Hepatocyte (in vitro differentiated cells): ENCODE measurements around the gene SORCS2. TPM values are rescaled to one million over a fixed set of nuclear protein-coding genes. Genes with fewer than 3 reads are reported as not detected.

Source experiments
- DNase-seq: peaks from one replicate; pipeline ENCODE4 v3.0.0-alpha.2; 2016; ENCODE audit warnings: low spot score
- H2AFZ ChIP-seq: fragments of 200-600 bp; sonication (generic); 2 replicates; pipeline ENCODE4 v1.6.0; 2016; ENCODE audit warnings: antibody characterized with exemption, mild to moderate bottlenecking
- H3K27ac ChIP-seq: fragments of 200-600 bp; sonication (generic); 2 replicates; pipeline ENCODE4 v1.5.1; 2016; ENCODE audit warnings: mild to moderate bottlenecking
- H3K27me3 ChIP-seq: fragments of 200-600 bp; sonication (generic); 2 replicates; pipeline ENCODE4 v1.6.1; 2016
- H3K36me3 ChIP-seq: fragments of 200-600 bp; sonication (generic); replicated peaks from 2 replicates; pipeline ENCODE4 v1.5.1; 2016; ENCODE audit warnings: low read depth; ENCODE audit not compliant: insufficient read depth
- H3K4me1 ChIP-seq: fragments of 200-600 bp; sonication (generic); 2 replicates; pipeline ENCODE4 v1.5.1; 2016; ENCODE audit warnings: mild to moderate bottlenecking, moderate library complexity; ENCODE audit not compliant: insufficient read depth
- H3K4me2 ChIP-seq: fragments of 200-600 bp; sonication (generic); 2 replicates; pipeline ENCODE4 v1.6.0; 2016
- H3K4me3 ChIP-seq: fragments of 200-600 bp; sonication (generic); 2 replicates; pipeline ENCODE4 v1.5.1; 2016; ENCODE audit warnings: mild to moderate bottlenecking
- H3K79me2 ChIP-seq: fragments of 200-600 bp; sonication (generic); 2 replicates; pipeline ENCODE4 v1.6.0; 2017; ENCODE audit warnings: mild to moderate bottlenecking
- H3K9me2 ChIP-seq: fragments of 200-600 bp; sonication (generic); replicated peaks from 2 replicates; pipeline ENCODE4 v1.6.0; 2017; ENCODE audit warnings: mild to moderate bottlenecking; ENCODE audit not compliant: insufficient read depth
- H3K9me3 ChIP-seq: fragments of 200-600 bp; sonication (generic); 2 replicates; pipeline ENCODE4 v1.5.1; 2016; ENCODE audit warnings: low read depth, mild to moderate bottlenecking
- H4K20me1 ChIP-seq: fragments of 200-600 bp; sonication (generic); 2 replicates; pipeline ENCODE4 v1.6.0; 2016; ENCODE audit warnings: mild to moderate bottlenecking; ENCODE audit not compliant: insufficient read depth, poor library complexity, severe bottlenecking
- EZH2 ChIP-seq: fragments of 200-600 bp; sonication (generic); IDR thresholded peaks from 2 replicates; pipeline ENCODE4 v1.6.1; 2016; ENCODE audit warnings: antibody characterized with exemption, mild to moderate bottlenecking, borderline replicate concordance
- EZH2phosphoT487 ChIP-seq: fragments of 200-600 bp; sonication (generic); IDR thresholded peaks from one replicate; pipeline ENCODE4 v1.6.1; 2018; ENCODE audit warnings: antibody characterized with exemption, mild to moderate bottlenecking, low read depth, moderate library complexity; ENCODE audit not compliant: unreplicated experiment, severe bottlenecking
- WGBS: methylation state at CpG from one replicate; pipeline ENCODE4 v1.1.6; 2016; ENCODE audit warnings: low lambda C conversion rate; ENCODE audit errors: missing lambda C conversion rate; 5-methylcytosine and 5-hydroxymethylcytosine counted together
- polyA plus RNA-seq: library from polyadenylated mRNA; unstranded; fragments of >200 nt; fragmentation: Nextera tagmentation; extraction: Ambion mirVana; gene quantifications from 2 replicates; pipeline ENCODE4 v1.2.1, GENCODE V29; 2016
- total RNA-seq: library from RNA; depleted of rRNA; stranded (reverse); fragments of >200 nt; gene quantifications from 2 replicates; pipeline ENCODE4 v1.2.3, GENCODE V29; 2014
- TF ChIP-seq, protein P1 (sequence below): fragments of 200-600 bp; sonication (generic); IDR thresholded peaks from 2 replicates; pipeline ENCODE4 v1.5.1; 2016; ENCODE audit warnings: antibody characterized with exemption, mild to moderate bottlenecking; ENCODE audit not compliant: poor library complexity

Gene SORCS2
- total and polyA plus RNA-seq, 2 experiments from 2014 or later = 1.6 to 4.8 TPM

DNA sequence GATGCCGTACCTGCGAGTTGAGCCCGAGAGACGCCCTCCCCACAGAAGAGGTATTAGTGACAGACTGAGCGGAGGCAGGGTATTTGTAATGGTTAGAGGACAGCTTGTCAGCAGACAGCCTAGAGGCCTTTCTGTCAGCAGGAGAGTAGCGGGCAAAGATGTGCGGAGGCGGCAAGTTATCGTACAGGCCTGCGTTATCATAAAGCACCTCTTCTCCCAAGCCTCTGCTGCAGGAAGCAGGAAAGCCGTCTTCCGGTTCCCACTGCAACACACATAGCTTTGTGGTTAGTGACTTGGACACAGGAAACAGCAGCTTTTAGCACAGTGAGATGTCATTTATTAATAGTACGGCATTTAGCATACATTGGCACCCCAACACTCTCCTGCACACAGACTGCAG lies 589.0 kb downstream of the SORCS2 start:
- no peaks in the 10 kb centered on the region for H3K36me3 ChIP-seq
- TF ChIP-seq EZH2 (no peak), EZH2phosphoT487 (no peak)
- TF ChIP-seq, protein P1, sequence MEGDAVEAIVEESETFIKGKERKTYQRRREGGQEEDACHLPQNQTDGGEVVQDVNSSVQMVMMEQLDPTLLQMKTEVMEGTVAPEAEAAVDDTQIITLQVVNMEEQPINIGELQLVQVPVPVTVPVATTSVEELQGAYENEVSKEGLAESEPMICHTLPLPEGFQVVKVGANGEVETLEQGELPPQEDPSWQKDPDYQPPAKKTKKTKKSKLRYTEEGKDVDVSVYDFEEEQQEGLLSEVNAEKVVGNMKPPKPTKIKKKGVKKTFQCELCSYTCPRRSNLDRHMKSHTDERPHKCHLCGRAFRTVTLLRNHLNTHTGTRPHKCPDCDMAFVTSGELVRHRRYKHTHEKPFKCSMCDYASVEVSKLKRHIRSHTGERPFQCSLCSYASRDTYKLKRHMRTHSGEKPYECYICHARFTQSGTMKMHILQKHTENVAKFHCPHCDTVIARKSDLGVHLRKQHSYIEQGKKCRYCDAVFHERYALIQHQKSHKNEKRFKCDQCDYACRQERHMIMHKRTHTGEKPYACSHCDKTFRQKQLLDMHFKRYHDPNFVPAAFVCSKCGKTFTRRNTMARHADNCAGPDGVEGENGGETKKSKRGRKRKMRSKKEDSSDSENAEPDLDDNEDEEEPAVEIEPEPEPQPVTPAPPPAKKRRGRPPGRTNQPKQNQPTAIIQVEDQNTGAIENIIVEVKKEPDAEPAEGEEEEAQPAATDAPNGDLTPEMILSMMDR = no peak
- H3K79me2 ChIP-seq = no peaks in the 10 kb centered on the region
- no peaks in the 10 kb centered on the region for H3K9me2 ChIP-seq
- DNase-seq = no peak
- no peak overlapping the region for H3K4me3 ChIP-seq
- H3K4me1 ChIP-seq = no peaks in the 10 kb centered on the region
- no peaks in the 10 kb centered on the region for H3K27me3 ChIP-seq
- WGBS = 78% methylated on average over 13 of the region's 13 CpGs
- no peak overlapping the region for H2AFZ ChIP-seq
- no peak overlapping the region for H3K4me2 ChIP-seq
- H3K27ac ChIP-seq = no peak overlapping the region
- H3K9me3 ChIP-seq = no peaks in the 10 kb centered on the region
- H4K20me1 ChIP-seq = no peaks in the 10 kb centered on the region

DNA sequence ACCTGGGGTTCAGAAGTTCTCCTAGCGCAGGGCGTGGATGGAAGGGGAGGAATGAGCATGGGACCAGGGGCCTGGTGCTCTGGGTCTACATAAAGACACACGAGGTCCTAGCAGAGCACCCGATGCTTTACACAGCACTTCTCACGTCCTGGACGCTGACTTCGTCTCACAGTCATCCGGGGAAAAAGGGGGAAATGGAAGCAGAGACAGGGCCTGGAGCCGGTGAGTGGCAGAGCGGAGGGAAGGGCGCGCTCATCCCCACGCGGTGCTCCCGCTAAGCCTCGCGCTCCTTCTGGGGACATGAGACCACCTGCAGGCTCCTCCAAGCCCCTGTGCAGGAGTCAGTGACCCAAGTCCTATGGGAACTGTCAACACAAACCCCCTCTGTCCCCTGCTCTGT lies 589.7 kb downstream of the SORCS2 start:
- no peak for TF ChIP-seq EZH2
- TF ChIP-seq, protein P1 = no peak
- TF ChIP-seq EZH2phosphoT487 = no peak
- Histone ChIP-seq H4K20me1 (no peaks in the 10 kb centered on the region), H3K4me3 (no peak overlapping the region), H3K27ac (no peak overlapping the region), H3K79me2 (no peaks in the 10 kb centered on the region), H3K36me3 (no peaks in the 10 kb centered on the region), H3K9me3 (no peaks in the 10 kb centered on the region), H3K9me2 (no peaks in the 10 kb centered on the region), H2AFZ (no peak overlapping the region), H3K4me1 (no peaks in the 10 kb centered on the region), H3K4me2 (no peak overlapping the region), H3K27me3 (no peaks in the 10 kb centered on the region)
- 90% methylated on average over 15 of the region's 17 CpGs for WGBS
- DNase-seq = no peak

DNA sequence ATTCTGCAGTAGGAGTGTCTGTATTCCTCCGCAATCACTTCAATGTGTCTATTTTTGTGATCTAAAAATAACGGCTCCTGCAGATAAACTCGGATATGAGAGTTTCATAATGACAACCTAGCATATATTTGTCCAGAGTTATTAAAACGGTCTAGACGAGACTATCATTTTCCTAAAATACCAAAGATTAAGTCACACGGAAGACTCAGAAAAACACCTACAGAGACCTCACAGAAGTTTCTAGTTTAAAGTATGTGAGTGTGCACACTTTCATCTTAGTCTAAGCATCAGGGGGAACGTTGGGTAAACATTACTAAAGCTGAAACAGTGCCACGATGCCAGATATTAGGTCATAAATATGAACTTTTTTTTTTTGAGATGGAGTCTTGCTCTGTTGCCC lies 590.4 kb downstream of the SORCS2 start:
- Histone ChIP-seq H3K79me2 (no peaks in the 10 kb centered on the region), H2AFZ (no peak overlapping the region), H3K36me3 (no peaks in the 10 kb centered on the region), H3K9me2 (no peaks in the 10 kb centered on the region), H4K20me1 (no peaks in the 10 kb centered on the region), H3K9me3 (no peaks in the 10 kb centered on the region), H3K27ac (no peak overlapping the region), H3K27me3 (no peaks in the 10 kb centered on the region), H3K4me2 (no peak overlapping the region), H3K4me1 (no peaks in the 10 kb centered on the region), H3K4me3 (no peak overlapping the region)
- 72% methylated on average over 8 of the region's 8 CpGs for WGBS
- DNase-seq = no peak
- TF ChIP-seq EZH2phosphoT487 = no peak
- TF ChIP-seq, protein P1 = no peak
- no peak for TF ChIP-seq EZH2

DNA sequence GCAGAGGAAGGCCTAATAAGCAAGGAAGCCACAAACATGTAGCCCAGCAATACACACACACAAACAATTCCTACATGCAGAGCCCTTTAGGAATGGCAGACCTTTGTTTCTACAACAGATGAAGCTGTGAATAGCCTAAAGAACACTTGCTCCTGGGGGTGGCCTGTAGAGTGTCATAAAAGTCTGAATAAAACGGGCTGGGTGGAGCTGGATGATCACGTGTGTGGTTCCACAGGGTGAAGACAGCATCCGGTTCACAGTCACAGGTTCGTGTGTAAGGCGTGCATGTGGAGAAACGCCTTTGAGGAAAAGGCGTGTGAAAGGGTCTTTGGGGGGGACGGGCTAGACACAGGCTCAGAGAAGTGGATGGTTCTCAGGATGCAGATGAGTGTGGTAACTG lies 591.2 kb downstream of the SORCS2 start:
- Histone ChIP-seq H3K4me3 (no peak overlapping the region), H2AFZ (no peak overlapping the region), H4K20me1 (no peaks in the 10 kb centered on the region), H3K9me3 (no peaks in the 10 kb centered on the region), H3K4me2 (no peak overlapping the region), H3K9me2 (no peaks in the 10 kb centered on the region), H3K4me1 (no peaks in the 10 kb centered on the region), H3K27ac (no peak overlapping the region), H3K79me2 (no peaks in the 10 kb centered on the region), H3K36me3 (no peaks in the 10 kb centered on the region), H3K27me3 (no peaks in the 10 kb centered on the region)
- 91% methylated on average over 8 of the region's 8 CpGs for WGBS
- no peak for DNase-seq
- TF ChIP-seq, protein P1 = no peak
- TF ChIP-seq EZH2phosphoT487 = no peak
- TF ChIP-seq EZH2 = no peak
